Karpas-422 (cell line): ENCODE measurements around the gene CELF4. TPM values are rescaled to one million over a fixed set of nuclear protein-coding genes. Genes with fewer than 3 reads are reported as not detected.

Experiments used
- DNase-seq: peaks from one replicate; pipeline ENCODE4 v3.0.0-alpha.2; 2015
- H2AFZ ChIP-seq: fragments of 200-600 bp; sonication (generic); 2 replicates; pipeline ENCODE4 v1.6.1; 2014; ENCODE audit warnings: antibody characterized with exemption, low read length, mixed read lengths
- H3K27ac ChIP-seq: fragments of 200-600 bp; sonication (generic); 2 replicates; pipeline ENCODE4 v1.5.1; 2014; ENCODE audit warnings: mild to moderate bottlenecking, low read length, moderate library complexity
- H3K27me3 ChIP-seq: fragments of 200-600 bp; sonication (generic); 2 replicates; pipeline ENCODE4 v1.6.1; 2014; ENCODE audit warnings: low read length, mixed read lengths
- H3K36me3 ChIP-seq: fragments of 200-600 bp; sonication (generic); 2 replicates; pipeline ENCODE4 v1.6.1; 2014; ENCODE audit warnings: low read length, mixed read lengths; ENCODE audit not compliant: insufficient read depth
- H3K4me1 ChIP-seq: fragments of 200-600 bp; sonication (generic); 2 replicates; pipeline ENCODE4 v1.6.1; 2014; ENCODE audit warnings: mild to moderate bottlenecking, low read length, mixed read lengths
- H3K4me2 ChIP-seq: fragments of 200-600 bp; sonication (generic); 2 replicates; pipeline ENCODE4 v1.6.1; 2014; ENCODE audit warnings: low read length, low read depth, mild to moderate bottlenecking; ENCODE audit not compliant: poor library complexity, severe bottlenecking
- H3K4me3 ChIP-seq: fragments of 200-600 bp; sonication (generic); 2 replicates; pipeline ENCODE4 v1.5.1; 2014; ENCODE audit warnings: mild to moderate bottlenecking, antibody characterized with exemption, low read length, mixed read lengths
- H3K79me2 ChIP-seq: fragments of 200-600 bp; sonication (generic); 2 replicates; pipeline ENCODE4 v1.6.1; 2014; ENCODE audit warnings: mild to moderate bottlenecking, low read length, mixed read lengths
- H3K9ac ChIP-seq: fragments of 200-600 bp; sonication (generic); 2 replicates; pipeline ENCODE4 v1.6.0; 2014; ENCODE audit warnings: low read length
- H3K9me2 ChIP-seq: fragments of 200-600 bp; sonication (generic), shearing (Covaris generic); replicated peaks from 2 replicates; pipeline ENCODE4 v1.6.0; 2014; ENCODE audit warnings: mild to moderate bottlenecking, low read length, moderate library complexity; ENCODE audit not compliant: insufficient read depth
- H3K9me3 ChIP-seq: fragments of 300-700, 200-600 bp; sonication (generic); 2 replicates; pipeline ENCODE4 v1.6.1; 2014; ENCODE audit warnings: low read length, mixed read lengths
- H4K20me1 ChIP-seq: fragments of 200-600 bp; sonication (generic); 2 replicates; pipeline ENCODE4 v1.6.1; 2014; ENCODE audit warnings: mild to moderate bottlenecking, antibody characterized with exemption, low read length, low read depth; ENCODE audit not compliant: insufficient read depth
- total RNA-seq: library from RNA; depleted of rRNA; stranded (reverse); fragments of >200 nt; shearing (Covaris generic); gene quantifications from 2 replicates; pipeline ENCODE4 v1.2.3, GENCODE V29; 2014; ENCODE audit warnings: low replicate concordance

CELF4 gene
- total RNA-seq, 1 experiment from 2014 or later = not detected

DNA sequence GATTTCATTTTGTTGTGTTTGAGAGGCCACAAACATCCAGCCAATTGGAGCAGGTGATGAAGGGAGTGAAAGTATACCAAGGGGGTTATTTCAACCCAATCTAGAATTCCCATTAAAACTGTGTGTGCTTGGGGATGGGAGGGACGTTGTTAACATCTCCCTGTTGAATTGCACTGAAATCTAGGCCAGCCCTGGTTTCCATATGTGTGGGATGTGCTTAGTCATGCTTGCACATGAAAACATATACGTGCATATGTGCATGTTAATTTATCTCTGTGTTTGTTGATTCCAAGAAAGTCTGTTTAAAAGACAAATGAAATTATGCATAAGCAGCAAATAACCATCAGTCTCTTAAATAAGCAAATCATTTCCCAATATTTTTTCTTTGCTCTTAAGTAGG, 5.6 kb downstream of the CELF4 start:
- no peak overlapping the region for H3K9ac ChIP-seq
- no peaks in the 10 kb centered on the region for H3K4me1 ChIP-seq
- no peak for DNase-seq
- H3K27me3 ChIP-seq = no peaks in the 10 kb centered on the region
- no peaks in the 10 kb centered on the region for H3K79me2 ChIP-seq
- no peaks in the 10 kb centered on the region for H3K9me2 ChIP-seq
- H3K36me3 ChIP-seq = no peaks in the 10 kb centered on the region
- H2AFZ ChIP-seq = no peak overlapping the region
- H3K4me3 ChIP-seq = no peak overlapping the region
- H3K9me3 ChIP-seq = no peaks in the 10 kb centered on the region
- no peak overlapping the region for H3K4me2 ChIP-seq
- H4K20me1 ChIP-seq = no peaks in the 10 kb centered on the region
- H3K27ac ChIP-seq = no peak overlapping the region

DNA sequence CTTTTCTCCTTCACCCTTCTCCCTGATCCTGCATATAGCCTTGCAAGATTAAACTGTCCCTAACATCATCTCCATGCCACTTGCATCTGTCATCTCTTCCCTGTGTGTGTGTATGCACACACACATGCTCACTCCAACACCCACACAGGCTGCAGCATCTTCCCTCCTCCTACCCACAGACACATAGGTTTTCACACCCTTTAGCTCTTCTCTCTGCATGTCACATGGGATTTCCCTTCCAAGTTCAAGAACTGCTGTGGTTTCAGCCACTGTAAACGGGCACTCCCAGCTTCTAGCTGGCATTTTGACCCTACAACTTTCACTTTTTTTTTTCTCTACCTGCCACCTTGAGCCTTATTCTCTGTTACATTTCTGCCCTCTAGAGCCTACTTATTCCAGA, 6.4 kb downstream of the CELF4 start:
- no peaks in the 10 kb centered on the region for H3K4me1 ChIP-seq
- DNase-seq = no peak
- no peak overlapping the region for H3K4me2 ChIP-seq
- no peak overlapping the region for H3K9ac ChIP-seq
- H3K36me3 ChIP-seq = no peaks in the 10 kb centered on the region
- no peak overlapping the region for H3K27ac ChIP-seq
- no peak overlapping the region for H2AFZ ChIP-seq
- H3K4me3 ChIP-seq = no peak overlapping the region
- H3K27me3 ChIP-seq = no peaks in the 10 kb centered on the region
- no peaks in the 10 kb centered on the region for H3K9me2 ChIP-seq
- H3K9me3 ChIP-seq = no peaks in the 10 kb centered on the region
- no peaks in the 10 kb centered on the region for H4K20me1 ChIP-seq
- H3K79me2 ChIP-seq = no peaks in the 10 kb centered on the region

DNA sequence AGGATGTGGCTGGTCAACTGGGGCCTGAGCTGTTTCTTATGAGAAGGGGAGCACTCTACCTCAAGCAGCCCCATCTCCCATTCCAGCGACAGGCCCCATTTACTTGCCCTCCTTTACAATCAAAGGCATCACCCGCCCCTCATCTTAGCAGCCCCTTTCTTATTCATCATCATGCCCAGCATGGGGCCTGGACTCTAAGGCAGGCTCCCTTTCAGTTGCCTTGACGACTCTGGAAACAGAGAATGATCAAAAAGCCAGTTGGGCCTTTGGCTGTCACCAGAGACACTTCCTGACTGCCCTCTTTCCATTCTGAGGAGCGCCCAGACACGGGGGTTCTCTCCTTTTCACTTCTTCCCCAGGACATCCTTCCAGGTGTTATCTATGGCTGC, 11.2 kb downstream of the CELF4 start:
- no peak overlapping the region for H3K27ac ChIP-seq
- no peaks in the 10 kb centered on the region for H3K79me2 ChIP-seq
- no peaks in the 10 kb centered on the region for H3K9me3 ChIP-seq
- no peaks in the 10 kb centered on the region for H3K36me3 ChIP-seq
- no peak overlapping the region for H3K9ac ChIP-seq
- no peaks in the 10 kb centered on the region for H4K20me1 ChIP-seq
- no peak overlapping the region for H2AFZ ChIP-seq
- DNase-seq = no peak
- H3K4me2 ChIP-seq = no peak overlapping the region
- no peak overlapping the region for H3K4me3 ChIP-seq
- no peaks in the 10 kb centered on the region for H3K4me1 ChIP-seq
- no peaks in the 10 kb centered on the region for H3K9me2 ChIP-seq
- no peaks in the 10 kb centered on the region for H3K27me3 ChIP-seq

DNA sequence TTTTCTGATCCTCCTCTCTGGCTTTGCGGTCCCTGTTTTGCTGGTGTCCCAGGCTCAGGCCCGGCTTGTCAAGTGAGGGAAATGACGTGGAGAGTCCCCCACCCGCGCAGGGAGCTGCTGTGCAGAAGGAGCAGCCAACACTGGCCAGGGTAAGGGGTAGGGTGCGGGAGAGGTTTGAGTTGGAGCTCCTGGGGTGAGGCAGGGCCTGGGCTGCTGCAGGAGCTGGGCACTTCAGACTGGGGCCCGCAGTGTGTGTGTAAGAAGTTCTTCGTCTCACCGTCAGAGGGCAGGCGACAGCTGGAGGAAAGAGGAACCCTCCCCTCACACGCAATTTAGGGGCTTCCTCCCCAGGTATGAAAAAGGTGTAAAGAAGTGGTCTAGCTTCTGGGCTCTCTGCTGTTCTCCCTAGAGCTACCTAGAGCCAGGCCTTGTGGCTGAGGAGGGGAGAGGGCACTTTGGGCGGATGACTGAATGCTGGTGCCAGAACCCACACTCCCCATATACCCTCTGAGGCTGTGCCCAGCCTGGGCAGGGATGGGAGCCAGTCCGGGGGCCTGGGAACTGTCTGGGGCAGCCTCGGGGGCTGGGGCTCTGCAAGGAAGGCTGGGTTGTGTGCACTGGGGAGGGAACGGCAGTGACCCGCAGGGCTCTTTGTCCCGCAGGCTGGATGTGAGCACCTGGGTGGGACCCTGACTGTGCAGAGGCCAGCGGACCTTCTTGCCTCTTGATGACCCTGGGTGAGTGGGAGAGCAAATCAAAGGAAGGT, 11.8 kb downstream of the CELF4 start:
- Histone ChIP-seq H3K4me3 (no peak overlapping the region), H3K4me1 (no peaks in the 10 kb centered on the region), H3K9me3 (no peaks in the 10 kb centered on the region), H3K27ac (no peak overlapping the region), H3K79me2 (no peaks in the 10 kb centered on the region), H4K20me1 (no peaks in the 10 kb centered on the region), H2AFZ (no peak overlapping the region), H3K4me2 (no peak overlapping the region), H3K9me2 (no peaks in the 10 kb centered on the region), H3K36me3 (no peaks in the 10 kb centered on the region), H3K27me3 (no peaks in the 10 kb centered on the region), H3K9ac (no peak overlapping the region)
- DNase-seq = no peak

DNA sequence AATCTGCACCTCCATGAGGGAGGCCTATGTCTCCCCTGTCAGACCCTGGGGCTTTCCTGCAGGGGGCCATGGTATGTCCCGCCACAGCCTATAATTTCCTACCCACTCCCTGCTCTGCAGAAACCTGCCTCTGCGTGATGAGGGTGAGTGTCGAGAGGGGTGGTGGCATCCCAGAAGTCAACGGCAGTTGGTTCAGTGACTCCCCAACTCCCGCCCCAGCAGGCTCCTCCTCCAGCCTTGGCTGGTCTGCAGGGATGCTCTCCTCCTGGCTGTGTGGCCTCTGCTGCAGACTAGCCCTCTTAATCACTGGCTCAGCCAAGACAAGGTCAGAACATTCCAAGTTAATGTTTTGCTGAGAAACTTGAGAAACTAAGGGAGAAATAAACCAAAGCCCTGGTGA, 13.3 kb downstream of the CELF4 start:
- Histone ChIP-seq H3K9me3 (no peaks in the 10 kb centered on the region), H3K27me3 (no peaks in the 10 kb centered on the region), H4K20me1 (no peaks in the 10 kb centered on the region), H3K9me2 (no peaks in the 10 kb centered on the region), H3K4me2 (no peak overlapping the region), H3K36me3 (no peaks in the 10 kb centered on the region), H3K79me2 (no peaks in the 10 kb centered on the region), H3K27ac (no peak overlapping the region), H3K9ac (no peak overlapping the region), H3K4me3 (no peak overlapping the region), H3K4me1 (no peaks in the 10 kb centered on the region), H2AFZ (no peak overlapping the region)
- DNase-seq = no peak

DNA sequence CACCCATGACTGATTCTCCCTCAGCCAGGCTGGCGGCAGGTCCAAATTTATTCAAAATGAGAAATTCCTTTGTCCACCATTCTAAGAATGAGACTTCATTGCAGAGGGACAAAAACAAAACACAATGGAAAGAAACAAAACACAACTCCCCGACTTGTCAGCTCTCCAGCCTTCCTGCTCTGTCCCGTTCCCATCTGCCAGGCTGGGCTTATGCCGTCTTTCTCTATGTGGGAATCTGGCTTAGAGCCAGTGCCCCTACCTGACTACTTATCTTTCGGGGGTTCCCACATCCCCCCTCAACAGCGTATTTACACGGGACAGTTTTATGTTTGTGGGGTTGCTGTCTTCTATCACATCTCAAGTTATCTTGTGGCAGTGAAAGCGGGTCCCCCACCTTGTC, 13.8 kb downstream of the CELF4 start:
- Histone ChIP-seq H3K4me3 (no peak overlapping the region), H3K9ac (no peak overlapping the region), H3K27me3 (no peaks in the 10 kb centered on the region), H2AFZ (no peak overlapping the region), H3K36me3 (no peaks in the 10 kb centered on the region), H3K9me2 (no peaks in the 10 kb centered on the region), H4K20me1 (no peaks in the 10 kb centered on the region), H3K4me1 (no peaks in the 10 kb centered on the region), H3K9me3 (no peaks in the 10 kb centered on the region), H3K79me2 (no peaks in the 10 kb centered on the region), H3K4me2 (no peak overlapping the region), H3K27ac (no peak overlapping the region)
- DNase-seq = no peak

- no peak overlapping the region for H3K27ac ChIP-seq
- no peak for DNase-seq
Observed at GRCh38 chr18:37551249-37551648, 14.3 kb downstream of the CELF4 start.

DNA sequence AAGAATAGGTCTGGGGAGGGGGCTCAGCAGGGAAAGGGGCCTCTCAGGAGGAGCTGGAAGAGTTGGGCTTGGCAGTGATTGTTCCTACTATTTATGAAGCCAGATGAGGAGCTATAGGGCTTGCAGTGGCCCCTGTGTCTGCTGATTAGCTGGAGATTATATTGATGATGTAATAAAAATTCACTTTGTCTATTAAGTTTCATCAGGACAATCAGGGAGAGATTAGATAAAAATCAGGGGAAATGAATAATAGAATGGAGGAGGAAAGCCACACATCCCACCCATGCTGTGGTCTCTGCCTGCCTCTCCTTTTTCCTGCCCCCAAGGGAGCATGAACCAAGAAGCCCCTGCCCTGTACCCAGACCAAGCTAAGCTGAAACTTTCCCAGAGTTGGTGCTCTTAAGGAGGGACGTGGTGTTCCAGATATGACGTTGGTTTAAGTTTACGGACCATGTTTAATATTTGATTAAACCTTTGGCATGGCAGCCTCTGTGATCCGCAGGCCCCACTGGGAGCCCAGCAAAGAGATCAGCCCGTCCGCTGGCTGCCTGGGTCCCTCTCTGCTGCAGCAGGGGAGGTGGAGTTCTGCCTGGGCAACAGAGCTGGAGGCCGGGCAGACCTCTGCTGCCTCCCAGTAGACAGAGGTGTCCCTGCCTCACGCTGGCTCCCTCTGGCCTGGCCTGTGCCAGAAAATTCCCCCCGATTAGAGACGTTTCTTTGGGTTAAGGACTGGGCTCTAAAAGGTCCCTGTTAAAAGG, 15.3 kb downstream of the CELF4 start:
- DNase-seq = no peak
- no peaks in the 10 kb centered on the region for H3K9me2 ChIP-seq
- H3K9ac ChIP-seq = no peak overlapping the region
- H2AFZ ChIP-seq = no peak overlapping the region
- no peaks in the 10 kb centered on the region for H3K36me3 ChIP-seq
- no peaks in the 10 kb centered on the region for H4K20me1 ChIP-seq
- H3K9me3 ChIP-seq = no peaks in the 10 kb centered on the region
- no peaks in the 10 kb centered on the region for H3K4me1 ChIP-seq
- no peak overlapping the region for H3K4me2 ChIP-seq
- H3K27me3 ChIP-seq = no peaks in the 10 kb centered on the region
- H3K79me2 ChIP-seq = no peaks in the 10 kb centered on the region
- no peak overlapping the region for H3K27ac ChIP-seq
- no peak overlapping the region for H3K4me3 ChIP-seq

More at GRCh38 chr18:37551249-37551648, 14.3 kb downstream of the CELF4 start:
- Histone ChIP-seq H3K9me3 (no peaks in the 10 kb centered on the region), H3K4me3 (no peak overlapping the region), H3K27me3 (no peaks in the 10 kb centered on the region), H3K4me2 (no peak overlapping the region), H4K20me1 (no peaks in the 10 kb centered on the region), H2AFZ (no peak overlapping the region), H3K4me1 (no peaks in the 10 kb centered on the region), H3K9me2 (no peaks in the 10 kb centered on the region), H3K36me3 (no peaks in the 10 kb centered on the region), H3K79me2 (no peaks in the 10 kb centered on the region), H3K9ac (no peak overlapping the region)
